GM12878 (cell line): ENCODE results near the gene VPS54. TPM values are rescaled to one million over a fixed set of nuclear protein-coding genes. Genes with fewer than 3 reads are reported as not detected.

Experiments used
- ATAC-seq: fragments of 200-7000 bp; cut with Tn5 transposase; 3 replicates; pipeline ENCODE4 v1.9.1; 2020; ENCODE audit warnings: mild to moderate bottlenecking, moderate library complexity
- BruUV-seq: library from RNA; stranded (reverse); fragments of 400-500 nt; replicated peaks from 2 replicates; lab custom pipeline; 2021; lab: Mats Ljungman, UMichigan
- CTCF ChIA-PET: fragments of 300-600 bp; sonication (Branson Sonifier 250); formaldehyde crosslinking; extraction: SDS; loops from one replicate; lab custom pipeline; 2021; ENCODE audit warnings: inconsistent platforms; lab: Yijun Ruan, JAX
- POLR2A ChIA-PET: fragments of 350-600 bp; formaldehyde crosslinking; extraction: SDS; loops from one replicate; lab custom pipeline; 2021; ENCODE audit warnings: inconsistent platforms; lab: Charles Lee
- RAD21 ChIA-PET: fragments of 300-600 bp; sonication (Branson Sonifier 250); formaldehyde crosslinking; loops from one replicate; lab custom pipeline; 2023; ENCODE audit warnings: antibody characterized with exemption; ENCODE audit not compliant: unreplicated experiment; lab: Charles Lee
- SMC1A ChIA-PET: fragments of 300-600 bp; sonication (Branson Sonifier 250); formaldehyde crosslinking; loops from one replicate; lab custom pipeline; 2023; ENCODE audit not compliant: unreplicated experiment, uncharacterized antibody; lab: Charles Lee
- DNase-seq: peaks from one replicate; pipeline ENCODE4 v3.0.0-alpha.2; 2011; ENCODE audit warnings: low read depth, low spot score
- FAIRE-seq: peaks from 3 replicates; lab custom pipeline; 2011; peaks lifted over from hg19 to GRCh38; lab: Jason Lieb, UNC
- H2AFZ ChIP-seq: 2 replicates; pipeline ENCODE4 v1.6.0; 2011; ENCODE audit warnings: low read depth, low read length, control low read depth; ENCODE audit not compliant: control insufficient read depth
- H3K27ac ChIP-seq: 2 replicates; pipeline ENCODE4 v1.5.1; 2011; ENCODE audit warnings: control low read depth; ENCODE audit not compliant: control insufficient read depth, insufficient read depth
- H3K27me3 ChIP-seq, 2 experiments: replicated peaks in 1 of 2; 2 replicates each; pipeline versions ENCODE4 v1.6.0 to v1.6.1; 2011; ENCODE audit warnings: low read length in 1 of 2; ENCODE audit not compliant: control insufficient read depth in 2 of 2, insufficient read depth in 2 of 2
- H3K36me3 ChIP-seq, 2 experiments: 2 replicates each; pipeline ENCODE4 v1.5.1; 2011; ENCODE audit warnings: low read length in 1 of 2; ENCODE audit not compliant: control insufficient read depth in 2 of 2, insufficient read depth in 2 of 2
- H3K4me1 ChIP-seq: 2 replicates; pipeline ENCODE4 v1.6.1; 2011; ENCODE audit warnings: mild to moderate bottlenecking, low read length, moderate library complexity, mixed read lengths; ENCODE audit not compliant: control insufficient read depth, insufficient read depth
- H3K4me2 ChIP-seq: 2 replicates; pipeline ENCODE4 v1.6.0; 2011; ENCODE audit warnings: control low read depth; ENCODE audit not compliant: control insufficient read depth, insufficient read depth
- H3K4me3 ChIP-seq: fragments of 200-600 bp; sonication (generic); 2 replicates; pipeline ENCODE4 v1.5.1; 2016
- H3K79me2 ChIP-seq: 2 replicates; pipeline ENCODE4 v1.6.0; 2011; ENCODE audit warnings: low read length; ENCODE audit not compliant: control insufficient read depth, insufficient read depth
- H3K9ac ChIP-seq: 2 replicates; pipeline ENCODE4 v1.8.0; 2011; ENCODE audit warnings: low read length, control low read depth, mixed read lengths; ENCODE audit not compliant: control insufficient read depth, insufficient read depth
- H3K9me3 ChIP-seq: replicated peaks from 3 replicates; pipeline ENCODE4 v1.5.1; 2011; ENCODE audit warnings: mild to moderate bottlenecking, low read length; ENCODE audit not compliant: control insufficient read depth, insufficient read depth
- H4K20me1 ChIP-seq: 2 replicates; pipeline ENCODE4 v1.6.0; 2011; ENCODE audit not compliant: control insufficient read depth, insufficient read depth
- BCL11A ChIP-seq: IDR thresholded peaks from 2 replicates; pipeline ENCODE4 v1.6.1; 2011; ENCODE audit warnings: low read depth, low read length
- CREM ChIP-seq: IDR thresholded peaks from 2 replicates; pipeline ENCODE4 v1.6.1; 2014; ENCODE audit warnings: antibody characterized with exemption, low read depth
- FOXK2 ChIP-seq: fragments of 450-650 bp; IDR thresholded peaks from 2 replicates; pipeline ENCODE4 v1.6.1; 2017; ENCODE audit warnings: mild to moderate bottlenecking, moderate library complexity
- HDAC6 ChIP-seq: fragments of 200-600 bp; sonication (generic); IDR thresholded peaks from one replicate; pipeline ENCODE4 v1.8.0; 2017; ENCODE audit warnings: antibody characterized with exemption; ENCODE audit not compliant: unreplicated experiment
- LARP7 ChIP-seq: fragments of 450-650 bp; IDR thresholded peaks from 2 replicates; pipeline ENCODE4 v1.6.1; 2017; ENCODE audit warnings: mild to moderate bottlenecking
- MLLT1 ChIP-seq: fragments of 450-650 bp; IDR thresholded peaks from 2 replicates; pipeline ENCODE4 v1.6.1; 2016; ENCODE audit warnings: mild to moderate bottlenecking
- STAT1 ChIP-seq: fragments of 450-650 bp; conservative IDR thresholded peaks from 2 replicates; pipeline ENCODE4 v1.6.1; 2014; ENCODE audit warnings: antibody characterized with exemption, mild to moderate bottlenecking
- ZNF384 ChIP-seq: IDR thresholded peaks from 2 replicates; pipeline ENCODE4 v1.6.1; 2012; ENCODE audit warnings: low read depth, mild to moderate bottlenecking, low read length, improper control_type of control experiment, borderline replicate concordance
- ZZZ3 ChIP-seq: IDR thresholded peaks from 2 replicates; pipeline ENCODE4 v1.6.1; 2011; ENCODE audit warnings: low read depth; ENCODE audit not compliant: control insufficient read depth, insufficient read length
- WGBS: methylation state at CpG from one replicate; pipeline ENCODE4 v1.1.6; 2016; ENCODE audit warnings: low lambda C conversion rate; ENCODE audit not compliant: insufficient replicate concordance, insufficient coverage; ENCODE audit errors: missing lambda C conversion rate; 5-methylcytosine and 5-hydroxymethylcytosine counted together
- in situ Hi-C: fragments of 300-500 bp; cut with MboI; formaldehyde crosslinking; loops from 9 replicates; pipeline ENCODE4 v1.14.3; 2018; ENCODE audit warnings: mixed read lengths
- intact Hi-C: fragments of 100-400 bp; cut with micrococcal nuclease; formaldehyde crosslinking; loops from one replicate; pipeline ENCODE4 v1.14.2; 2022; ENCODE audit not compliant: unreplicated experiment
- polyA plus RNA-seq, 11 experiments: library from polyadenylated mRNA; depleted of rRNA in 4 of 11; unstranded in 6 of 11; stranded (reverse) in 5 of 11; fragments of >200 nt; fragmentation: Nextera tagmentation in 4 of 11; fragmentation: Illumina TruSeq in 1 of 11; extraction: Ambion mirVana in 4 of 11; extraction: Trizol in 1 of 11; gene quantifications; 1 replicate in 1 of 11; 2 replicates in 10 of 11; pipeline versions ENCODE4 v1.2.1 to v1.2.3, GENCODE V29; 2011 to 2016; ENCODE audit warnings: inconsistent platforms in 2 of 11, missing spikeins in 2 of 11, low read depth in 1 of 11
- total RNA-seq, 4 experiments: library from RNA; depleted of rRNA in 3 of 4; stranded (reverse); fragments of >200 nt in 3 of 4; fragmentation: Illumina TruSeq in 1 of 4; extraction: Trizol in 1 of 4; gene quantifications; 2 replicates each; pipeline versions ENCODE4 v1.2.1 to v1.2.3, GENCODE V29; 2013 to 2021
- TF ChIP-seq, protein P1 (sequence below): fragments of 150-350 bp; IDR thresholded peaks from 2 replicates; pipeline ENCODE4 v1.6.1; 2016; ENCODE audit warnings: low read depth, low read length

The VPS54 gene
- total and polyA plus RNA-seq, 10 of the 15 experiments (the other 5 are each of a cell fraction or from before 2014, with no cell fraction given): 1.6 to 16.2 (median 9.3) TPM

GRCh38 chr2:63893163-63893562 lies 126.1 kb downstream of the VPS54 start:
- H4K20me1 ChIP-seq: no peaks in the 10 kb centered on the region
- ChIA-PET POLR2A (no interaction called here), SMC1A (interaction anchor here (1.0 to 1.3 kb wide), 2 partner anchors 29 to 130 kb away, joined by 3 to 5 read pairs; no protein-coding TSS in a partner anchor), CTCF (interaction anchor here (1.5 kb wide), 1 partner anchor 435 kb away, joined by 4 read pairs; no protein-coding TSS in a partner anchor), RAD21 (interaction anchor here (1.2 kb wide), 1 partner anchor 435 kb away, joined by 3 read pairs; no protein-coding TSS in a partner anchor)
- H3K4me3 ChIP-seq: no peak overlapping the region
- H3K9me3 ChIP-seq: no peaks in the 10 kb centered on the region
- H3K4me2 ChIP-seq: no peak overlapping the region
- peaks cover 5 to 24% of the 10 kb centered on the region in 2 experiments for H3K36me3 ChIP-seq
- in situ Hi-C loops (no loop called here), intact Hi-C loops (no loop called here)
- FAIRE-seq (no peak), DNase-seq (no peak), ATAC-seq (no peak)
- no peak overlapping the region for H3K9ac ChIP-seq
- H2AFZ ChIP-seq: no peak overlapping the region
- no peak for TF ChIP-seq LARP7
- TF ChIP-seq ZNF384: no peak
- no peak for TF ChIP-seq STAT1
- no peak for TF ChIP-seq MLLT1
- TF ChIP-seq, protein P1, sequence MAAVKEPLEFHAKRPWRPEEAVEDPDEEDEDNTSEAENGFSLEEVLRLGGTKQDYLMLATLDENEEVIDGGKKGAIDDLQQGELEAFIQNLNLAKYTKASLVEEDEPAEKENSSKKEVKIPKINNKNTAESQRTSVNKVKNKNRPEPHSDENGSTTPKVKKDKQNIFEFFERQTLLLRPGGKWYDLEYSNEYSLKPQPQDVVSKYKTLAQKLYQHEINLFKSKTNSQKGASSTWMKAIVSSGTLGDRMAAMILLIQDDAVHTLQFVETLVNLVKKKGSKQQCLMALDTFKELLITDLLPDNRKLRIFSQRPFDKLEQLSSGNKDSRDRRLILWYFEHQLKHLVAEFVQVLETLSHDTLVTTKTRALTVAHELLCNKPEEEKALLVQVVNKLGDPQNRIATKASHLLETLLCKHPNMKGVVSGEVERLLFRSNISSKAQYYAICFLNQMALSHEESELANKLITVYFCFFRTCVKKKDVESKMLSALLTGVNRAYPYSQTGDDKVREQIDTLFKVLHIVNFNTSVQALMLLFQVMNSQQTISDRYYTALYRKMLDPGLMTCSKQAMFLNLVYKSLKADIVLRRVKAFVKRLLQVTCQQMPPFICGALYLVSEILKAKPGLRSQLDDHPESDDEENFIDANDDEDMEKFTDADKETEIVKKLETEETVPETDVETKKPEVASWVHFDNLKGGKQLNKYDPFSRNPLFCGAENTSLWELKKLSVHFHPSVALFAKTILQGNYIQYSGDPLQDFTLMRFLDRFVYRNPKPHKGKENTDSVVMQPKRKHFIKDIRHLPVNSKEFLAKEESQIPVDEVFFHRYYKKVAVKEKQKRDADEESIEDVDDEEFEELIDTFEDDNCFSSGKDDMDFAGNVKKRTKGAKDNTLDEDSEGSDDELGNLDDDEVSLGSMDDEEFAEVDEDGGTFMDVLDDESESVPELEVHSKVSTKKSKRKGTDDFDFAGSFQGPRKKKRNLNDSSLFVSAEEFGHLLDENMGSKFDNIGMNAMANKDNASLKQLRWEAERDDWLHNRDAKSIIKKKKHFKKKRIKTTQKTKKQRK: no peak
- no peak for TF ChIP-seq CREM
- no peak for TF ChIP-seq ZZZ3
- no peak for TF ChIP-seq HDAC6
- no peak for TF ChIP-seq BCL11A
- no peak for TF ChIP-seq FOXK2
- no peaks in the 10 kb centered on the region for H3K27me3 ChIP-seq
- H3K79me2 ChIP-seq: no peaks in the 10 kb centered on the region
- BruUV-seq: no TSS peak
- H3K27ac ChIP-seq: no peak overlapping the region
- no peaks in the 10 kb centered on the region for H3K4me1 ChIP-seq
- 93% methylated on average over 2 of the region's 2 CpGs for WGBS
